ENCODE measurements around the gene ME2.
A peak's percentile ranks its signal among the peaks of the same experiment; 100 is the strongest.
"Not testable (repeated sequence)": the region's sequence is repeated elsewhere in the genome, so short reads cannot be mapped to it uniquely, and the experiment has no call there.

The ME2 gene

GRCh38 chr18:50878345-50879301 is at the start of gene ME2:
ME2 (plus strand) TSS chr18:50879118; CDS start chr18:50895821, 16,703 bp downstream.
- peak; percentile 48 for DNase-seq

GRCh38 chr18:50829644-50830043 is 49.3 kb upstream of the ME2 start:
- DNase-seq = no peak

GRCh38 chr18:50830544-50830943 is 48.4 kb upstream of the ME2 start:
- DNase-seq = no peak

- no peak for DNase-seq
These were observed 46.2 kb upstream of the ME2 start for GRCh38 chr18:50832754-50833153.

GRCh38 chr18:50833496-50833895 is 45.4 kb upstream of the ME2 start:
- DNase-seq = not testable (repeated sequence)

- DNase-seq = no peak
These were observed 42.4 kb upstream of the ME2 start for GRCh38 chr18:50836521-50836957.

GRCh38 chr18:50839341-50839740 is 39.6 kb upstream of the ME2 start:
- no peak for DNase-seq

GRCh38 chr18:50839996-50840395 is 38.9 kb upstream of the ME2 start:
- no peak for DNase-seq

GRCh38 chr18:50842846-50843245 is 36.1 kb upstream of the ME2 start:
- DNase-seq = no peak

GRCh38 chr18:50844554-50844953 is 34.4 kb upstream of the ME2 start:
- no peak for DNase-seq

GRCh38 chr18:50844960-50845359 is 34.0 kb upstream of the ME2 start:
- DNase-seq = no peak

- no peak for DNase-seq
These were observed 31.7 kb upstream of the ME2 start for GRCh38 chr18:50847192-50847591.

GRCh38 chr18:50848061-50848551 is 30.8 kb upstream of the ME2 start:
- DNase-seq = no peak

GRCh38 chr18:50848991-50849390 is 29.9 kb upstream of the ME2 start:
- DNase-seq = no peak

GRCh38 chr18:50849419-50849821 is 29.5 kb upstream of the ME2 start:
- no peak for DNase-seq

- no peak for DNase-seq
These were observed 28.4 kb upstream of the ME2 start for GRCh38 chr18:50850307-50851065.

- DNase-seq = no peak
These were observed 25.1 kb upstream of the ME2 start for GRCh38 chr18:50853863-50854271.

GRCh38 chr18:50855976-50856757 is 22.8 kb upstream of the ME2 start:
- DNase-seq = no peak

GRCh38 chr18:50857166-50857565 is 21.8 kb upstream of the ME2 start:
- DNase-seq = not testable (repeated sequence)

GRCh38 chr18:50857694-50858093 is 21.2 kb upstream of the ME2 start:
- no peak for DNase-seq

- no peak for DNase-seq
These were observed 18.9 kb upstream of the ME2 start for GRCh38 chr18:50859793-50860555.

- no peak for DNase-seq
These were observed 17.3 kb upstream of the ME2 start for GRCh38 chr18:50861617-50862016.
